DND-41 (cell line): Measurements from ENCODE around the gene DOCK7.

Experiments used
- ATAC-seq: fragments of 200-7000 bp; cut with Tn5 transposase; 3 replicates; pipeline ENCODE4 v1.9.1; 2021; ENCODE audit warnings: low read depth; ENCODE audit not compliant: insufficient read depth
- DNase-seq: peaks from one replicate; pipeline ENCODE4 v3.0.0-alpha.2; 2020
- H2AFZ ChIP-seq: 2 replicates; pipeline ENCODE4 v1.6.0; 2012; ENCODE audit warnings: low read depth, low read length
- H3K27ac ChIP-seq: 2 replicates; pipeline ENCODE4 v1.5.1; 2012; ENCODE audit warnings: low read length, inconsistent platforms
- H3K27me3 ChIP-seq: fragments of 200-600 bp; sonication (generic); 2 replicates; pipeline ENCODE4 v1.6.0; 2012; ENCODE audit warnings: low read length, mild to moderate bottlenecking, inconsistent platforms; ENCODE audit not compliant: insufficient read depth, poor library complexity
- H3K36me3 ChIP-seq: 2 replicates; pipeline ENCODE4 v1.5.1; 2012; ENCODE audit warnings: low read length, inconsistent platforms; ENCODE audit not compliant: insufficient read depth
- H3K4me1 ChIP-seq: 2 replicates; pipeline ENCODE4 v1.5.1; 2012; ENCODE audit warnings: mild to moderate bottlenecking, low read length; ENCODE audit not compliant: insufficient read depth
- H3K4me2 ChIP-seq: 2 replicates; pipeline ENCODE4 v1.6.0; 2012; ENCODE audit warnings: mild to moderate bottlenecking, moderate library complexity, low read length, inconsistent platforms; ENCODE audit not compliant: insufficient read depth
- H3K4me3 ChIP-seq, 2 experiments: fragments of 200-600 bp in 1 of 2; shearing (Covaris generic) in 1 of 2; 2 replicates each; pipeline ENCODE4 v1.5.1; 2012 to 2016; ENCODE audit warnings: inconsistent platforms in 2 of 2, low read length in 2 of 2, mild to moderate bottlenecking in 2 of 2, low read depth in 1 of 2, moderate library complexity in 1 of 2
- H3K79me2 ChIP-seq: 2 replicates; pipeline ENCODE4 v1.6.0; 2012; ENCODE audit warnings: low read length, inconsistent platforms; ENCODE audit not compliant: insufficient read depth
- H3K9ac ChIP-seq: 2 replicates; pipeline ENCODE4 v1.6.0; 2012; ENCODE audit warnings: low read depth, mild to moderate bottlenecking, inconsistent platforms, low read length, moderate library complexity
- H3K9me3 ChIP-seq: 2 replicates; pipeline ENCODE4 v1.5.1; 2012; ENCODE audit warnings: low read length, moderate library complexity, mild to moderate bottlenecking, inconsistent platforms; ENCODE audit not compliant: insufficient read depth, severe bottlenecking
- H4K20me1 ChIP-seq: 2 replicates; pipeline ENCODE4 v1.6.0; 2012; ENCODE audit warnings: low read length; ENCODE audit not compliant: insufficient read depth
- CTCF ChIP-seq: IDR thresholded peaks from 2 replicates; pipeline ENCODE4 v1.5.1; 2012; ENCODE audit warnings: borderline replicate concordance, low read length, moderate library complexity, mild to moderate bottlenecking; ENCODE audit not compliant: poor library complexity, severe bottlenecking; ENCODE audit errors: extremely low read depth
- EZH2 ChIP-seq: IDR thresholded peaks from 3 replicates; pipeline ENCODE4 v1.6.1; 2012; ENCODE audit warnings: borderline replicate concordance, low read depth, mild to moderate bottlenecking, moderate library complexity, low read length, inconsistent platforms; ENCODE audit not compliant: severe bottlenecking

The DOCK7 gene

GRCh38 chr1:62688687-62689085 lies 500 bp upstream of the DOCK7 start:
- H3K9me3 ChIP-seq = no peaks in the 10 kb centered on the region
- H3K4me3 ChIP-seq = peak overlapping the region; percentile 68 to 90
- peak overlapping the region; percentile 98 for H2AFZ ChIP-seq
- H4K20me1 ChIP-seq = no peaks in the 10 kb centered on the region
- H3K36me3 ChIP-seq = no peaks in the 10 kb centered on the region
- DNase-seq = no peak
- H3K79me2 ChIP-seq = peaks cover 51% of the 10 kb centered on the region
- peak overlapping the region; percentile 86 for H3K27ac ChIP-seq
- peak; percentile 2; the same call in 2 of the 3 replicates for ATAC-seq
- H3K27me3 ChIP-seq = no peaks in the 10 kb centered on the region
- H3K9ac ChIP-seq = peak overlapping the region; percentile 84
- H3K4me2 ChIP-seq = peak overlapping the region; percentile 68
- TF ChIP-seq EZH2 (no peak), CTCF (no peak)
- peaks cover 40% of the 10 kb centered on the region for H3K4me1 ChIP-seq

- peaks cover 40% of the 10 kb centered on the region for H3K4me1 ChIP-seq
- peak overlapping the region; percentile 84 for H3K9ac ChIP-seq
- TF ChIP-seq CTCF (no peak), EZH2 (no peak)
- H3K4me2 ChIP-seq = peak overlapping the region; percentile 68
- peak overlapping the region; percentile 98 for H2AFZ ChIP-seq
- no peaks in the 10 kb centered on the region for H3K27me3 ChIP-seq
- H3K9me3 ChIP-seq = no peaks in the 10 kb centered on the region
- DNase-seq (peak; percentile 60), ATAC-seq (peak; percentile 72)
- H3K27ac ChIP-seq = peak overlapping the region; percentile 86
- peaks cover 61% of the 10 kb centered on the region for H3K79me2 ChIP-seq
- H4K20me1 ChIP-seq = no peaks in the 10 kb centered on the region
- H3K36me3 ChIP-seq = no peaks in the 10 kb centered on the region
- peak overlapping the region; percentile 68 to 90 for H3K4me3 ChIP-seq
Measured at GRCh38 chr1:62687421-62687902, 724 bp downstream of the DOCK7 start.

GRCh38 chr1:62686822-62687221 lies 1.4 kb downstream of the DOCK7 start:
- H3K36me3 ChIP-seq = no peaks in the 10 kb centered on the region
- DNase-seq (no peak), ATAC-seq (no peak)
- H3K4me2 ChIP-seq = peak overlapping the region; percentile 68
- peaks cover 40% of the 10 kb centered on the region for H3K4me1 ChIP-seq
- peak overlapping the region; percentile 68 to 90; a peak in 2 of 4 replicates for H3K4me3 ChIP-seq
- H4K20me1 ChIP-seq = no peaks in the 10 kb centered on the region
- peak overlapping the region; percentile 84 for H3K9ac ChIP-seq
- peak overlapping the region; percentile 86; the same call in 1 of the 2 replicates for H3K27ac ChIP-seq
- H3K9me3 ChIP-seq = no peaks in the 10 kb centered on the region
- H3K79me2 ChIP-seq = peaks cover 66% of the 10 kb centered on the region
- TF ChIP-seq CTCF = no peak
- no peak for TF ChIP-seq EZH2
- no peaks in the 10 kb centered on the region for H3K27me3 ChIP-seq
- peak overlapping the region; percentile 98 for H2AFZ ChIP-seq
